Neural progenitor cell (in vitro differentiated cells): Measurements from ENCODE around the gene ATXN7L1. TPM values are rescaled to one million over a fixed set of nuclear protein-coding genes. Genes with fewer than 3 reads are reported as not detected.

Experiments used
- DNase-seq: peaks from one replicate; pipeline ENCODE4 v3.0.0-alpha.2; 2016; ENCODE audit warnings: low spot score
- H2AFZ ChIP-seq: fragments of 200-600 bp; sonication (generic); replicated peaks from 2 replicates; pipeline ENCODE4 v1.6.1; 2016; ENCODE audit warnings: antibody characterized with exemption
- H3F3A ChIP-seq: fragments of 200-600 bp; sonication (generic); 2 replicates; pipeline ENCODE4 v1.6.1; 2016; ENCODE audit warnings: antibody characterized with exemption, low read depth
- H3K27ac ChIP-seq: fragments of 200-600 bp; sonication (generic); 2 replicates; pipeline ENCODE4 v1.5.1; 2016; ENCODE audit warnings: mild to moderate bottlenecking
- H3K27me3 ChIP-seq: fragments of 200-600 bp; sonication (generic); 2 replicates; pipeline ENCODE4 v1.6.1; 2016; ENCODE audit warnings: mild to moderate bottlenecking, moderate library complexity
- H3K36me3 ChIP-seq: fragments of 200-600 bp; sonication (generic); 2 replicates; pipeline ENCODE4 v1.5.1; 2016
- H3K4me1 ChIP-seq: fragments of 200-600 bp; sonication (generic); 2 replicates; pipeline ENCODE4 v1.6.1; 2016; ENCODE audit warnings: mixed run types
- H3K4me2 ChIP-seq: fragments of 200-600 bp; sonication (generic); 2 replicates; pipeline ENCODE4 v1.6.1; 2016
- H3K4me3 ChIP-seq: fragments of 200-600 bp; sonication (generic); 2 replicates; pipeline ENCODE4 v1.5.1; 2016
- H3K79me2 ChIP-seq: fragments of 200-600 bp; sonication (generic); 2 replicates; pipeline ENCODE4 v1.6.1; 2016; ENCODE audit warnings: low read depth
- H3K9ac ChIP-seq: fragments of 200-600 bp; sonication (generic); 2 replicates; pipeline ENCODE4 v1.6.1; 2016
- H3K9me3 ChIP-seq: fragments of 200-600 bp; sonication (generic); 2 replicates; pipeline ENCODE4 v1.5.1; 2016; ENCODE audit warnings: low read depth
- H4K20me1 ChIP-seq: fragments of 200-600 bp; sonication (generic); 2 replicates; pipeline ENCODE4 v1.6.1; 2016; ENCODE audit warnings: low read depth
- H3K27ac Mint-ChIP-seq: 3 replicates; pipeline ENCODE4 v1.8.0; 2021; ENCODE audit warnings: mixed read lengths
- H3K27me3 Mint-ChIP-seq: 2 replicates; pipeline ENCODE4 v1.8.0; 2022; ENCODE audit warnings: low read depth, mild to moderate bottlenecking, inconsistent platforms, moderate library complexity, mixed read lengths; ENCODE audit not compliant: insufficient read depth
- H3K36me3 Mint-ChIP-seq: 3 replicates; pipeline ENCODE4 v1.8.0; 2021; ENCODE audit warnings: mixed read lengths
- H3K4me1 Mint-ChIP-seq: 3 replicates; pipeline ENCODE4 v1.8.0; 2021; ENCODE audit warnings: mixed read lengths
- H3K4me3 Mint-ChIP-seq: 3 replicates; pipeline ENCODE4 v1.8.0; 2021; ENCODE audit warnings: mild to moderate bottlenecking, moderate library complexity, mixed read lengths
- H3K9me3 Mint-ChIP-seq: 3 replicates; pipeline ENCODE4 v1.8.0; 2020; ENCODE audit warnings: mixed read lengths
- EZH2 ChIP-seq: fragments of 200-600 bp; sonication (generic); IDR thresholded peaks from 2 replicates; pipeline ENCODE4 v1.6.1; 2017; ENCODE audit warnings: antibody characterized with exemption, mild to moderate bottlenecking, moderate library complexity
- EZH2phosphoT487 ChIP-seq: fragments of 200-600 bp; sonication (generic); IDR thresholded peaks from 2 replicates; pipeline ENCODE4 v1.6.1; 2017; ENCODE audit warnings: antibody characterized with exemption
- total RNA-seq: library from RNA; depleted of rRNA; stranded (reverse); fragments of >200 nt; gene quantifications from 2 replicates; pipeline ENCODE4 v1.2.3, GENCODE V29; 2015; ENCODE audit warnings: low replicate concordance
- TF ChIP-seq, protein P1 (sequence below): fragments of 200-600 bp; sonication (generic); IDR thresholded peaks from 2 replicates; pipeline ENCODE4 v1.5.1; 2017; ENCODE audit warnings: antibody characterized with exemption, mild to moderate bottlenecking

The ATXN7L1 gene
- total RNA-seq, 1 donor from 2014 or later = 5.9 TPM

DNA sequence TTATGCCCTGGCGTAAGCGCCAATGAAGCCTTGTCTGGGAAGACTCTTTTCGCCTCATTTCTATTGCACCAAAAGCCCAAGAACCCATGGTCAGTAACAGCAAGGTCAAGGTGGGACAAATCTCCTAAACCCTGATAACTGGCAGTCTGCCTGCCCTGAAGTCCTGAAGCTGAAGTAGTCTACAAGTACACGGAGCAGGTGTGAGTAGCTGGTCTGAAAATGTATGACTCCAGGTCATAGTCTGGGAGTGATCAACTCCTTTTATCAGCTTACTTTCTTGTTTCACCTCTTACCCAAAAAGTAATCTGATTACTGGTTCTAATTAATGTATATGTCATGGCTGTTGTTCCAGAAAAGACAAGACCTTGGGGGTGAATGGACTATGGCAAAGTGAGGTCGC is 187.8 kb downstream of the ATXN7L1 start:
- H3K9me3 ChIP-seq = no peaks in the 10 kb centered on the region
- peaks cover 15% of the 10 kb centered on the region for H3K27me3 ChIP-seq
- H3K4me1 Mint-ChIP-seq = peaks cover 25% of the 10 kb centered on the region
- no peak overlapping the region for H3K4me3 ChIP-seq
- peaks cover 7% of the 10 kb centered on the region for H3K79me2 ChIP-seq
- peaks cover 15% of the 10 kb centered on the region for H4K20me1 ChIP-seq
- no peak overlapping the region for H2AFZ ChIP-seq
- H3K4me3 Mint-ChIP-seq = no peak overlapping the region
- DNase-seq = no peak
- H3K27ac Mint-ChIP-seq = no peak overlapping the region
- H3K36me3 Mint-ChIP-seq = peaks cover 12% of the 10 kb centered on the region
- H3K36me3 ChIP-seq = no peaks in the 10 kb centered on the region
- peaks cover 9% of the 10 kb centered on the region for H3F3A ChIP-seq
- H3K9ac ChIP-seq = no peak overlapping the region
- TF ChIP-seq EZH2 = no peak
- no peak overlapping the region for H3K27ac ChIP-seq
- H3K9me3 Mint-ChIP-seq = peaks cover 5% of the 10 kb centered on the region
- peaks cover 6% of the 10 kb centered on the region for H3K27me3 Mint-ChIP-seq
- peak overlapping the region; percentile 50 for H3K4me2 ChIP-seq
- peaks cover 32% of the 10 kb centered on the region for H3K4me1 ChIP-seq

DNA sequence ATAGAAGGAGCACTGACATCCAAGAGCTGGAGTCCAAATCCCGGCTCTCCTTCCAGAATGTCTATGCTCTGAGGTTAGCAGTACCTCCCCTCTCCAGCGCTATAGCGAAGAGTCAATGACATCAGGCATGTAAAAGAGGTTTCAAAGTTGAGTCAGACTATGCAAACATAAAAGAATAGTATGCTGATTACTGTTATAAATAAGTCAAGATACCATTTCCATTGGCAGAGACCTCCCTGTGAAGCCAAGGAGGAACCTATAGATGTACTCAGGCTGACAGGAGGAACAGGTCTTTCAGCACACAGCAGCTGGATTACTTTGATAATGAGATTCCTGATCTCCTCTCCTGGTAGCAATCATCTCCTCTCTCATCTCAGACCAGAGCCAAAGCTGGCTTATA is 191.2 kb downstream of the ATXN7L1 start:
- Mint-ChIP-seq H3K27me3 (peaks cover 3% of the 10 kb centered on the region), H3K36me3 (no peaks in the 10 kb centered on the region), H3K4me3 (no peak overlapping the region), H3K27ac (no peak overlapping the region), H3K4me1 (peaks cover 9% of the 10 kb centered on the region), H3K9me3 (peaks cover 2% of the 10 kb centered on the region)
- peaks cover 16% of the 10 kb centered on the region for H3K4me1 ChIP-seq
- H3F3A ChIP-seq = peaks cover 9% of the 10 kb centered on the region
- no peaks in the 10 kb centered on the region for H3K27me3 ChIP-seq
- DNase-seq = no peak
- H2AFZ ChIP-seq = no peak overlapping the region
- H3K36me3 ChIP-seq = no peaks in the 10 kb centered on the region
- H3K79me2 ChIP-seq = peaks cover 7% of the 10 kb centered on the region
- H3K9ac ChIP-seq = no peak overlapping the region
- H3K9me3 ChIP-seq = no peaks in the 10 kb centered on the region
- TF ChIP-seq EZH2 (no peak), EZH2phosphoT487 (no peak)
- TF ChIP-seq, protein P1, sequence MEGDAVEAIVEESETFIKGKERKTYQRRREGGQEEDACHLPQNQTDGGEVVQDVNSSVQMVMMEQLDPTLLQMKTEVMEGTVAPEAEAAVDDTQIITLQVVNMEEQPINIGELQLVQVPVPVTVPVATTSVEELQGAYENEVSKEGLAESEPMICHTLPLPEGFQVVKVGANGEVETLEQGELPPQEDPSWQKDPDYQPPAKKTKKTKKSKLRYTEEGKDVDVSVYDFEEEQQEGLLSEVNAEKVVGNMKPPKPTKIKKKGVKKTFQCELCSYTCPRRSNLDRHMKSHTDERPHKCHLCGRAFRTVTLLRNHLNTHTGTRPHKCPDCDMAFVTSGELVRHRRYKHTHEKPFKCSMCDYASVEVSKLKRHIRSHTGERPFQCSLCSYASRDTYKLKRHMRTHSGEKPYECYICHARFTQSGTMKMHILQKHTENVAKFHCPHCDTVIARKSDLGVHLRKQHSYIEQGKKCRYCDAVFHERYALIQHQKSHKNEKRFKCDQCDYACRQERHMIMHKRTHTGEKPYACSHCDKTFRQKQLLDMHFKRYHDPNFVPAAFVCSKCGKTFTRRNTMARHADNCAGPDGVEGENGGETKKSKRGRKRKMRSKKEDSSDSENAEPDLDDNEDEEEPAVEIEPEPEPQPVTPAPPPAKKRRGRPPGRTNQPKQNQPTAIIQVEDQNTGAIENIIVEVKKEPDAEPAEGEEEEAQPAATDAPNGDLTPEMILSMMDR = no peak
- no peak overlapping the region for H3K4me3 ChIP-seq
- H3K27ac ChIP-seq = no peak overlapping the region
- peaks cover 15% of the 10 kb centered on the region for H4K20me1 ChIP-seq
- H3K4me2 ChIP-seq = no peak overlapping the region

- H3K4me2 ChIP-seq = no peak overlapping the region
Measured at GRCh38 chr7:105682341-105683060, 193.9 kb downstream of the ATXN7L1 start.

More at GRCh38 chr7:105682341-105683060, 193.9 kb downstream of the ATXN7L1 start:
- no peaks in the 10 kb centered on the region for H3K27me3 ChIP-seq
- Mint-ChIP-seq H3K4me1 (peaks cover 2% of the 10 kb centered on the region), H3K27ac (no peak overlapping the region), H3K9me3 (no peaks in the 10 kb centered on the region), H3K4me3 (no peak overlapping the region), H3K27me3 (no peaks in the 10 kb centered on the region), H3K36me3 (no peaks in the 10 kb centered on the region)
- no peaks in the 10 kb centered on the region for H3K4me1 ChIP-seq
- H4K20me1 ChIP-seq = peaks cover 12% of the 10 kb centered on the region
- H3K27ac ChIP-seq = no peak overlapping the region
- no peak overlapping the region for H2AFZ ChIP-seq
- TF ChIP-seq, protein P1 = no peak
- no peak for TF ChIP-seq EZH2phosphoT487
- TF ChIP-seq EZH2 = no peak
- H3K9me3 ChIP-seq = no peaks in the 10 kb centered on the region
- DNase-seq = no peak
- H3K4me3 ChIP-seq = no peak overlapping the region
- H3K36me3 ChIP-seq = no peaks in the 10 kb centered on the region
- no peaks in the 10 kb centered on the region for H3F3A ChIP-seq
- no peak overlapping the region for H3K9ac ChIP-seq
- peaks cover under 1% of the 10 kb centered on the region for H3K79me2 ChIP-seq
